ENCODE results near the gene CLDN15.
"Not testable (repeated sequence)": the region's sequence is repeated elsewhere in the genome, so short reads cannot be mapped to it uniquely, and the experiment has no call there.

The CLDN15 gene

GRCh38 chr7:101237206-101238067 is at the start of gene CLDN15:
CLDN15 (minus strand) TSS chr7:101237802; CDS start chr7:101237581, 221 bp downstream.
- DNase-seq, result no peak

- DNase-seq, result no peak
These were observed 49.4 kb upstream of the CLDN15 start for GRCh38 chr7:101287032-101287431.

- DNase-seq, result not testable (repeated sequence)
These were observed 48.3 kb upstream of the CLDN15 start for GRCh38 chr7:101285880-101286279.

- DNase-seq, result no peak
These were observed 47.6 kb upstream of the CLDN15 start for GRCh38 chr7:101285171-101285570.

GRCh38 chr7:101280912-101281311 is 43.3 kb upstream of the CLDN15 start:
- DNase-seq, result not testable (repeated sequence)

- DNase-seq, result no peak
These were observed 41.1 kb upstream of the CLDN15 start for GRCh38 chr7:101278461-101279292.

- no peak for DNase-seq
These were observed 39.6 kb upstream of the CLDN15 start for GRCh38 chr7:101277155-101277554.

- DNase-seq, result no peak
These were observed 35.6 kb upstream of the CLDN15 start for GRCh38 chr7:101273206-101273605.

GRCh38 chr7:101271021-101271420 is 33.4 kb upstream of the CLDN15 start:
- no peak for DNase-seq

GRCh38 chr7:101269664-101270063 is 32.1 kb upstream of the CLDN15 start:
- DNase-seq, result no peak

- no peak for DNase-seq
These were observed 28.3 kb upstream of the CLDN15 start for GRCh38 chr7:101265622-101266516.

GRCh38 chr7:101264102-101264706 is 26.6 kb upstream of the CLDN15 start:
- not testable (repeated sequence) for DNase-seq

GRCh38 chr7:101258243-101258731 is 20.7 kb upstream of the CLDN15 start:
- no peak for DNase-seq

GRCh38 chr7:101255796-101256195 is 18.2 kb upstream of the CLDN15 start:
- no peak for DNase-seq

- DNase-seq, result not testable (repeated sequence)
These were observed 15.6 kb upstream of the CLDN15 start for GRCh38 chr7:101253199-101253598.

GRCh38 chr7:101251871-101252659 is 14.5 kb upstream of the CLDN15 start:
- peak; percentile 99 for DNase-seq

- no peak for DNase-seq
These were observed 12.7 kb upstream of the CLDN15 start for GRCh38 chr7:101250324-101250723.

GRCh38 chr7:101248276-101248675 is 10.7 kb upstream of the CLDN15 start:
- no peak for DNase-seq

GRCh38 chr7:101245147-101245668 is 7.6 kb upstream of the CLDN15 start:
- DNase-seq, result no peak

GRCh38 chr7:101244375-101245146 is 7.0 kb upstream of the CLDN15 start, which contains the start of gene FIS1:
FIS1 (minus strand) TSS chr7:101245081; CDS start chr7:101245004, 77 bp downstream.
- DNase-seq, result peak; percentile 94 to 95
